Kidney glomerular epithelial cell (primary cell): Measurements from ENCODE around the gene USP40.

Experiments used
- DNase-seq: peaks from one replicate; lab custom pipeline; 2025; lab: John Stamatoyannopoulos, UW

USP40 gene

GRCh38 chr2:233553366-233553765 is 13.2 kb downstream of the USP40 start:
- peak; percentile 77 for DNase-seq

GRCh38 chr2:233551491-233551890 is 15.1 kb downstream of the USP40 start:
- peak; percentile 79 for DNase-seq

- DNase-seq: no peak
Observed at GRCh38 chr2:233546774-233547173, 19.8 kb downstream of the USP40 start.

- DNase-seq: peak; percentile 86
Observed at GRCh38 chr2:233546101-233546500, 20.5 kb downstream of the USP40 start.

- peak; percentile 93 for DNase-seq
Observed at GRCh38 chr2:233544200-233544610, 22.4 kb downstream of the USP40 start.

GRCh38 chr2:233542507-233542906 is 24.1 kb downstream of the USP40 start:
- peak; percentile 29 for DNase-seq

GRCh38 chr2:233538741-233539140 is 27.8 kb downstream of the USP40 start:
- DNase-seq: no peak

- no peak for DNase-seq
Observed at GRCh38 chr2:233535271-233535670, 31.3 kb downstream of the USP40 start.

- no peak for DNase-seq
Observed at GRCh38 chr2:233532971-233533370, 33.6 kb downstream of the USP40 start.

GRCh38 chr2:233531955-233532354 is 34.6 kb downstream of the USP40 start:
- no peak for DNase-seq

GRCh38 chr2:233530381-233530780 is 36.2 kb downstream of the USP40 start:
- DNase-seq: no peak

- DNase-seq: no peak
Observed at GRCh38 chr2:233528182-233528581, 38.4 kb downstream of the USP40 start.

- DNase-seq: peak; percentile 50
Observed at GRCh38 chr2:233525791-233526190, 40.8 kb downstream of the USP40 start.

GRCh38 chr2:233519787-233520611 is 46.6 kb downstream of the USP40 start:
- DNase-seq: no peak

- no peak for DNase-seq
Observed at GRCh38 chr2:233513953-233514655, 52.5 kb downstream of the USP40 start.

GRCh38 chr2:233503947-233504637 is 62.5 kb downstream of the USP40 start:
- DNase-seq: no peak

GRCh38 chr2:233503481-233503880 is 63.1 kb downstream of the USP40 start:
- DNase-seq: no peak

- DNase-seq: no peak
Observed at GRCh38 chr2:233501198-233502076, 65.1 kb downstream of the USP40 start.

GRCh38 chr2:233499928-233500327 is 66.7 kb downstream of the USP40 start:
- no peak for DNase-seq

GRCh38 chr2:233498126-233498525 is 68.5 kb downstream of the USP40 start:
- no peak for DNase-seq

- DNase-seq: no peak
Observed at GRCh38 chr2:233497692-233498091, 68.9 kb downstream of the USP40 start.
